HFF-Myc (cell line): ENCODE results near the gene EWSR1.

Experiments
- DNase-seq: peaks from one replicate; pipeline ENCODE4 v3.0.0-alpha.2; 2011; ENCODE audit warnings: low read depth; ENCODE audit errors: extremely low read depth
- H3K4me3 ChIP-seq: replicated peaks from 2 replicates; pipeline ENCODE4 v1.5.1; 2011; ENCODE audit warnings: low read depth, mild to moderate bottlenecking, control low read depth, low read length
- TF ChIP-seq, protein P1 (sequence below): IDR thresholded peaks from 2 replicates; pipeline ENCODE4 v1.5.1; 2012; ENCODE audit warnings: mild to moderate bottlenecking, low read depth, low read length, control low read depth; ENCODE audit errors: missing control alignments

Gene EWSR1

DNA sequence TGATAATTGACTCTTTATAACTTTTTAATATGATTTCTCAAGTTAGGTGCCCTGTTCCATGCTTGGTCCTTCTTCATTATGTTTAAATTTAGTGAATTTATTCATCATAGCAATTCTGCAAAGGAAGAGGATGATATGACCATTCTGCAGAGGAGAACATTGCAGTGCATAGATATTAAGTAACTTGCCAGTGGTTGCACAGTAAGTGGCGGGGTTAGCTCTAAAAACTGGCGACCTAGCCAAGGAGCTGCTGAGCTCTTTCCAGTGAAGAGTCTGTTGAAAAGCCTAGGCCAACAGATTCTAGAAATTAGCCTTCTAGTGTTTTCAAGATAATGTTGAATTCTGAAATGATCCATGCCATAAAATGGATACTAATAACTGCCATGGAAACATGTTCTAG lies 4.6 kb downstream of the EWSR1 start:
- TF ChIP-seq, protein P1, sequence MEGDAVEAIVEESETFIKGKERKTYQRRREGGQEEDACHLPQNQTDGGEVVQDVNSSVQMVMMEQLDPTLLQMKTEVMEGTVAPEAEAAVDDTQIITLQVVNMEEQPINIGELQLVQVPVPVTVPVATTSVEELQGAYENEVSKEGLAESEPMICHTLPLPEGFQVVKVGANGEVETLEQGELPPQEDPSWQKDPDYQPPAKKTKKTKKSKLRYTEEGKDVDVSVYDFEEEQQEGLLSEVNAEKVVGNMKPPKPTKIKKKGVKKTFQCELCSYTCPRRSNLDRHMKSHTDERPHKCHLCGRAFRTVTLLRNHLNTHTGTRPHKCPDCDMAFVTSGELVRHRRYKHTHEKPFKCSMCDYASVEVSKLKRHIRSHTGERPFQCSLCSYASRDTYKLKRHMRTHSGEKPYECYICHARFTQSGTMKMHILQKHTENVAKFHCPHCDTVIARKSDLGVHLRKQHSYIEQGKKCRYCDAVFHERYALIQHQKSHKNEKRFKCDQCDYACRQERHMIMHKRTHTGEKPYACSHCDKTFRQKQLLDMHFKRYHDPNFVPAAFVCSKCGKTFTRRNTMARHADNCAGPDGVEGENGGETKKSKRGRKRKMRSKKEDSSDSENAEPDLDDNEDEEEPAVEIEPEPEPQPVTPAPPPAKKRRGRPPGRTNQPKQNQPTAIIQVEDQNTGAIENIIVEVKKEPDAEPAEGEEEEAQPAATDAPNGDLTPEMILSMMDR: no peak
- no peak for DNase-seq
- no peak overlapping the region for H3K4me3 ChIP-seq

DNA sequence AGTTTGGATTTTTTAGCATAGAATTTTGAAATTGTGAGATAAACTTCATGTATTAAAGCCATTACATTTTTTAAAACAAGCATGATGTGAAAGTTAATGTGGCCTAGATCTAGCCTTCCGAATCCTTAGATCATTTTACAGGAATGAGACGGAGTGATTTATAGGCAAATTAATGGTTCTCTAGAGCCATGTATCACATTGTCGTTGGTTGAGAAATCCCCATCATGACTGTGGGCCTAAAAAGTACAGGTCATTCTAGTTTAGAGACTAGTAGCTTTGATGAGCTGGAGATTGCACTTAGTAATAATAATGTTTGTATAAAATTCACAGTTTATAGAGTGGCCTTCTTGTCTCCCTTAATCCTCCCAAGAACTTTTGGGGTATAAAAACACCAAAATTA lies 7.1 kb downstream of the EWSR1 start:
- H3K4me3 ChIP-seq: no peak overlapping the region
- TF ChIP-seq, protein P1: no peak
- no peak for DNase-seq

DNA sequence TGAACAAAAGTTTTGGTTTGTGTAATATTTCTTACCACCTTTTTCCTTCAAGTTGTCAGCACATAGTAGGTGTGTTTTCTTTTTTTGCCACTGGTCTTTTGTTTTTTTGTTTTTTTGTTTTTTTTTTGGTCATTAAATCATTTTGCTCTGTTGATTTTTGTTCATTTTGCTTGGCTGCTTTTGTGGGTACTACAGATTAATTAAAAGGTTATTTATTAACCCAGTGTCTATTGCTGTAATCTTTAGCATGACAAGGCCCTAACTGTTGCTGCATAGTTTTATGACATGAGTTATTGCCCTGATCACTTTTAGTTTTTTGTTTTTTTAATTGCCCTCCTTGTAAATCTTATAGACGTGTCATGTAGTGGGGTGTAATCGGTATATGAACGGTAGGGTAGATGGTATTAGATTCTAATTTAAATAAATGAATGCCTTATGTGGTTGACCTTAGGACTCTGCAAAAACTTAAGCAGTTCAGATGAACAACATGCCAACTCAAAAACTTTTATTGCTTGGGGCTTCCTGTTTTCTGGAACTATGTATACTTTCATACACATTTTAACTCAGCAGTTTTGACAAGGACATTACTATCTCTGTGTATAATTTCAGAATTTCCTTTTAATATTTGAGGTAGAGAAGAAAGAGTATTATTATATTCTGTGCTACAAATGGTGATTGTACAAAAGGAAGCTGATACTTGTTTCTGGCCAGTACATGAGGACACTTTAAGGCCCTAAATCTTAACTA lies 7.9 kb downstream of the EWSR1 start:
- no peak for DNase-seq
- H3K4me3 ChIP-seq: no peak overlapping the region
- TF ChIP-seq, protein P1: no peak

DNA sequence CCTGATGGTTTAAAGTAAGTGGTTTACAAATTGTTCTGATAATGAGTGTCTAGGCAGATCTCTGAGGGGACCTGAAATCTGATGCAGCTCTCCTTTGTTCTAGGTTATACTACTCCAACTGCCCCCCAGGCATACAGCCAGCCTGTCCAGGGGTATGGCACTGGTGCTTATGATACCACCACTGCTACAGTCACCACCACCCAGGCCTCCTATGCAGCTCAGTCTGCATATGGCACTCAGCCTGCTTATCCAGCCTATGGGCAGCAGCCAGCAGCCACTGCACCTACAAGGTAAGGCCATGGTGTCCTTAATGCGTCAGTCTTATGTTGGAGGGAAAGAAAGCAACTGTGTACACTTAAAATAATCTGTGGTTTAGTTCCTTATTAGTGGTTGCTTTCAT lies 9.9 kb downstream of the EWSR1 start:
- H3K4me3 ChIP-seq: no peak overlapping the region
- DNase-seq: no peak
- TF ChIP-seq, protein P1: no peak

DNA sequence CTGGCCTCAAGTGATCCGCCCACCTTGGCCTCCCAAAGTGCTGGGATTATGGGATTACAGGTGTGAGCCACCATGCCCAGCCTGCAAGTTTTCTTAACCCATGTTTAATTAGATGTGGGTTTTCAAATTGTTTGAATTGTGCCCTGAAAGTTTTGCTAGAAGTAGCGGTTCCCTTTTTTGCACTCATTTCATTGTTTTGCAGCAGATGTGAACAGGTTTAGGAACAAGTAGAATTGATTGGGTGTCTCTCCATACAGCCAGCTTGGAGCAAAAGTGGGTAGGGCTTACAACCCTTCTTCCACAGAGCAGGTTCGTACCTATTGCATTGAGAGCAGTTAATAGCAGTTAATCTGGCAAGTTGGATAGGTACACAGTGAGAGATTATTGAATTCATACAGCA lies 16.1 kb downstream of the EWSR1 start:
- TF ChIP-seq, protein P1: no peak
- DNase-seq: no peak
- no peak overlapping the region for H3K4me3 ChIP-seq

GRCh38 chr22:29288837-29289236 lies 20.8 kb downstream of the EWSR1 start:
- TF ChIP-seq, protein P1: no peak
- no peak for DNase-seq
- H3K4me3 ChIP-seq: no peak overlapping the region

- TF ChIP-seq, protein P1: no peak
- H3K4me3 ChIP-seq: no peak overlapping the region
- no peak for DNase-seq
These were observed 22.0 kb downstream of the EWSR1 start for GRCh38 chr22:29290061-29290460.
